HCT116 (cell line): ENCODE measurements around the gene RCOR1.
"Not testable (repeated sequence)": the region's sequence is repeated elsewhere in the genome, so short reads cannot be mapped to it uniquely, and the experiment has no call there.

Source experiments
- CTCF ChIP-seq, 3 experiments: fragments of 200-600 bp in 1 of 3; sonication (generic) in 1 of 3; IDR thresholded peaks in 2 of 3; conservative IDR thresholded peaks in 1 of 3; 2 replicates each; pipeline ENCODE4 v1.5.1; 2012 to 2017; ENCODE audit warnings: low read depth in 2 of 3, low read length in 2 of 3, antibody characterized with exemption in 1 of 3, borderline replicate concordance in 1 of 3, control low read depth in 1 of 3, mild to moderate bottlenecking in 1 of 3, mixed read lengths in 1 of 3, mixed run types in 1 of 3, moderate library complexity in 1 of 3; ENCODE audit not compliant: insufficient read depth in 1 of 3
- EGR1 ChIP-seq: IDR thresholded peaks from 2 replicates; pipeline ENCODE4 v1.6.1; 2012; ENCODE audit warnings: low read depth
- POLR2A ChIP-seq: IDR thresholded peaks from 2 replicates; pipeline ENCODE4 v1.7.0; 2011; ENCODE audit warnings: borderline replicate concordance; ENCODE audit not compliant: insufficient read depth, insufficient read length; ENCODE audit errors: extremely low read depth

DNA sequence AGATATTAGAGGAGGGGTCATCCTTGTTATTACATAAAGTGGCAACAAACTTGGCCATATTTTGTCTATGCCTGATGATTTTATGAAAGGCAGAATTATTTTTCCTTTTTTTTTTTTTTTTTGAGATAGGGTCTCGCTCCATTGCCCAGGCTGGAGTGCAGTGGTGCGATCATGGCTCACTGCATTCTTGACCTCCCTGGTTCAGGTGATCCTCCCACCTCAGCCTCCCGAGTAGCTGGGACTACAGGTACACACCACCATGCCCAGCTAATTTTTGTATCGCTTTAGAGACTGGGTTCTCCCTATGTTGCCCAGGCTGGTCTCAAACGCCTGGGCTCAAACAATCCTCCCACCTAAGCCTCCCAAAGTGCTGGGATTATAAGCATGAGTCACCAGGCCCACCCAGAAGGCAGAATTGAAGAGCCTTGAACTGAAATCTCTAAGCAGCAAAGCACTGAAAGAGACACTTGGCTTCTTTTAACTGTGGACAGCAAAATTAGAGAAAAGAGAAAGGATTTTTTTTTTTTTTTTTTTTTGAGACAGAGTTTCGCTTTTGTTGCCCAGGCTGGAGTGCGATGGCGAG, 16.5 kb upstream of the RCOR1 start:
- TF ChIP-seq POLR2A; EGR1; CTCF (IDR thresholded peaks at IDR 0.05 in 2 of 3, conservative IDR thresholded peaks at IDR 0.05 in 1 of 3; ENCODE audit: borderline replicate concordance in 1 of 3, insufficient read depth in 1 of 3, low read depth in 2 of 3, low read length in 2 of 3): not testable (repeated sequence)
